Measurements from ENCODE around the gene CHST3.
"Not testable (repeated sequence)": the region's sequence is repeated elsewhere in the genome, so short reads cannot be mapped to it uniquely, and the experiment has no call there.

Gene CHST3

DNA sequence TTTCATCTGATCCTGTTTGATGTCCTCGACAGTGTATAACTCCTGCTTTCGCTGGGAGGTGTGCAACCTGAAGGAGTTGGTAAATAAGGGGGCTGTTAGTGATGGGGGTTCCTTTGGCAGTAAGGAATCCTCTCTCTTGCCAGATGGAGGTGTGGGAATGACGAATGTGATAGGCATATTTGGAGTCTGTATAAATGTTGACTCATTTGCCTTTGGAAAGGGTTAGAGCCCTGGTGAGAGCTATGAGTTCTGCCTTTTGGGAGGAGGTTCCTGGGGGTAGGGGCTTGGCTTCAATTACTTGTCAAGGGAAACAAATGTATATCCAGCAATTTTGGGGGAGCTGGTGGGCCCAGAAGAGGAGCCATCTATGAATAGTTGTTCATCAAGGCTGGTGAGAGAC is 11.4 kb upstream of the CHST3 start:
- DNase-seq, result no peak

- DNase-seq, result no peak
These were observed 6.5 kb upstream of the CHST3 start for GRCh38 chr10:71957546-71958275.

GRCh38 chr10:71959526-71959925 is 4.7 kb upstream of the CHST3 start:
- DNase-seq, result no peak

DNA sequence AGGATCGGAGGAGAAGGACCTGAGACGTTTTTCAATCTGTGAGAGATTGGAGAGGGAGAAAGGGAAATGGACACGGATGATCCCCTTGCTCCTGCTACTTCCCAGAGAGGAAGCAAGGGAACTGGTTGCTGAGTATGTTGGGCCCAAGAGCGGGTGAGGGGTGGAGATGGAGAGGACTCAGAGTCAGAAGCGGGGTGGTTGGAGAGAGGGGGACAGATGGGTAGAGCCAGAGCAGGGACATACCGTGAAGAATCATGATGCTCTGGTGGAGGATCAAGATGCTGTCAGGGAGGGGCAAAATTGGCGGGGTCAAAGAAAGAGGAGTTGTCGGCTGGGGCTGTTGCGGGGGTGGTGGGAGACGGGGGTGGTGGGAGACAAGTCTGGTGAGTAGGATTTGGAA is 2.4 kb upstream of the CHST3 start:
- no peak for DNase-seq

DNA sequence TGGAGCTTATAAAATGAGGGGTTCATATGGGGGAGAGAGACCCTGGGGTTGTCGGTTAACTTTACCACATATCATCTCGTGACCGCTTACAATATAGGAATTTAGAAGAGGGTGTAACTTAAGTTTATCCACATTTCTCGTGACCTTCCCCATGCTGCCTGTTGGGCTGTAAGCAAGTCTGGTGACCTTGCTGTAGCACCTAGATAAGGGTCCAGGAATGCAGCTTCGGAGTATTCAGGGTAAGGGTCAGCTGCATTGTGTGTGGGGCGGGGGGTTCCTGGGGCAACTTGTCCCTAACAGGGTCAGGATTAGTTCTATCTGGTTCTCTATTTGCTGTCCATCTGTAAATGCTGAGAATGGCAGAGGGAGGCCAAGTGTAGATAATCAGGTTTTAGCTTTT is 1.3 kb upstream of the CHST3 start:
- DNase-seq, result no peak

- no peak for DNase-seq
These were observed 671 bp upstream of the CHST3 start for GRCh38 chr10:71963351-71964097.

DNA sequence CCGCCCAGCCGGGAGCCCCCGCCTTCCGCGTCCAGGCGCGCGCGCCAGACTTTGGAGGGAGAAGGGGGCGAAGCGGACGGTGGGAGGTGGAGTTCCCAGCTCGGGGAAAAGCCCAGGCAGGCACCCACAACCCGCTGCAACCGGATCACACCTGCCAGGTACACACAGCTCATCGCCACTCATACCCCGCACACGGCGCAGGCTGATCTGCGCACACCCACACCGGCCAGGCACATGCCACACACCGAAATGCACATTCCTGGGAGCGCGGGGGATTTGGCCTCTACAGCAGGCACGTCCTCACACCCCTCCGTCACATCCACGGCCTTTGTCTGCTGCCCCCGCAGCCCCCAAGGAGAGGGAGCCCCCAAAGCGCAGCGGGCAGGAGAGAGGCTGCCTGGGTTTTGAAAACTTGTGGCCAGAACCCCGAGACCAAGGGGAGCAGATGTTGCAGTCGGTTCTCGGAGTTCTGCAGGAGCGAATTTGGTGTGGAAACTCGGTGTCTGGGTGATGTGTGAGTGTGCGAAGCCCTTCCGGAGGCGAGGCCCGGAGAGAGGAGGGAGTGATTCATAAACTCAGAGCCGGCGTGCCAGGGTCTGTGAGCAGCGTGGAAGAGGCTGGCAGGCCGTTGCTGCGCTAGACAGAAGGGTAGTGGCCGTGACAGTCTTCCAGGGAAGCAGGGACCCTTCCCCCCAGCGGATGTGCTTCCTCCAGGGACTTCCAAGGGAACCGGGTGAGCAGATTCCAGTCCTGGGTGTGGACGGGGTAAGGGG is 734 bp downstream of the CHST3 start:
- no peak for DNase-seq

DNA sequence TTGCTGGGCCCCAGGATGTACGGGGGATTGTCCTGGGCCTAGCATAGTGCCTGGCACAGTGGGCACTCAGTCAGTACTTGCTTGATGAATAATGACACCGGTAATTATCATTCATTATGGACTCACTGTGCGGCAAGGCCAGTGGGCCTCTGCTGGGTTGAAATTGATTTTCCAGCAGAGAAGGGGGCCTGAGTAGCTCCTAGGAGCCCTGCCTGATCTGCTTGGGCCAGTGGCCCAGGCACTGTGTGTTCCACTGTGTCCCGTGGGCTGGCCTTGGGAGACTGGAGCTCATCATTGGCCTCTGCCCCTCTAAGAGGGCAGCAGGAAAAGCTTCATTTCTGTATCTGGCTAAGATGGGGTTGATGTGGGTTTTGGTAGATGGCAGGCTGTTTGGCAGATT is 1.4 kb downstream of the CHST3 start:
- DNase-seq, result no peak

GRCh38 chr10:71966046-71967004 is 2.1 kb downstream of the CHST3 start:
- no peak for DNase-seq

DNA sequence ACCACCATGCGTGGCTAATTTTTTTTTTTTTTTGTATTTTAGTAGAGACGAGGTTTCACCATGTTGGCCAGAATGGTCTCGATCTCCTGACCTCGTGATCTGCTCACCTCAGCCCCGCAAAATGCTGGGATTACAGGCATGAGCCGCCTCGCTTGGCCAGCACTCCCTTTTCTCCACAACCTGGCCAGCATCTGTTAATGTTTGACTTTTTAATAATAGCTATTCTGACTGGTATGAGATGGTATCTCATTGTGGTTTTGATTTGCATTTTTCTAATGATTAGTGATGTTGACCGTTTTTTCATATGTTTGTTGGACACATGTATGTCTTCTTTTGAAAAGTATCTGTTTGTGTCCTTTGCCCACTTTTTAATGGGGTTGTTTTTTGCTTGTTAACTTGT is 3.8 kb downstream of the CHST3 start:
- not testable (repeated sequence) for DNase-seq

DNA sequence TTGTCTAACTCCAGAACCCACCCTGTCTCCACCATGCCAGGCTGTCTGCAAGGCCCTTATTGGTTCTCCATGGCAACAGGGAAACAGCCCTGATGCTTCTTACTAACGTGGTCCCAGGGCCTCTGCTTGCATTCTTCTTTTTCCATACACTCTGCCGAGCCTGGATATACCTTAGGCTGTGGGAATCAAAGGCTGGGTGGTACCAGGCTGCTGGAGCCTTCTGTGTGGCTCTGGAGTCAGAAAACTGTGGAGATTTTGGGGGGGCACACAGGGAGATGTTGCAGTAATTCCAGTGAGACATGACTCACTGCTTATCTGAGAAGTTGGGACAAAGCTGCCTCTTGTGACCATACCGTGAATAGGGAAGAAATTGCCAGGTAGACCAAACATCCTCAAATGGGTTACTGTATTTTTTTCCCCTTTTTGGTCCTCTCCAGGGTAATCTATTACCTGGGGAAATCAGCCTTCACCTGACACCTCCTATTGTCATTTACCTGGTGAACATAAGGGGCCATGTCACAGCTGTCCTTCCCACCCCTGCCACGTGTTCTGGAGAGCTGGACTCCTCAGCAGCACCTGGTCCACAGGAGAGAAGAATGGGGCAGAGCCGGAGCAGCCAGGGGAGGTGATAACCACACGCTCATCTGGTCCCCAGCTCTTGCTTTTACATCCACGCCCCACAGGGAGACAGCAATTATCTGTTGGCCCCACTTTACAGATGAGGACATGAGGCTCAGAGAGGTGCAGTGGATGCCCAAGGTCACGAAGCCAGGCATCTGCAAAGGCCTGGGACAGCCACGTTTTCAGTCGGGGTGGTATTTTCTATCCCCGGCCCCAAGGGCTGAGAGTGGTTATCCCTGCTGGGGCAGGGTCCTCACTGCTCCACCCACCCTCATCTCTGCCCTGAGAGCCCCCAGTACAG is 4.6 kb downstream of the CHST3 start:
- no peak for DNase-seq

- no peak for DNase-seq
These were observed 5.7 kb downstream of the CHST3 start for GRCh38 chr10:71969929-71970328.

DNA sequence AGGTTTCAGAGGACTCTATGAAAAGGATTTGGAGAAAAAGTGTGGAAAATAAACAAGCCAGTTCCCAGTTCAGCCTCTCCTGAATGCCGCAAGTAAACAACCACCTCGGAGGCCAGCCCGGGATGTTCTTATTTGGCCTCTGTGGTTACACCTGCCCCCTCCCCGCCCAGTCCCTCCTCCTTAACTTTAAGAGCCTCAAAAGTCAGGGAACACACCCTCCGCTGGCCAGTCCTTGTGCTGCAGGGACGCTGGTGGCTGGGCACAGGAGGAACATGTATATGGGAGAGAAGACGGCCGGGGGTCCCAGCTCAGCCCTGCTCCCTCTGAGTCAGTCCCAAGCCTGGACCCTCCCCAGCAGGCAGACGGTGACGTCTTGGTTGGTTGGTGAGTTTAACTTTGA is 6.1 kb downstream of the CHST3 start:
- DNase-seq, result no peak

GRCh38 chr10:71970869-71971268 is 6.7 kb downstream of the CHST3 start:
- DNase-seq, result no peak

GRCh38 chr10:71971311-71971731 is 7.1 kb downstream of the CHST3 start:
- no peak for DNase-seq

DNA sequence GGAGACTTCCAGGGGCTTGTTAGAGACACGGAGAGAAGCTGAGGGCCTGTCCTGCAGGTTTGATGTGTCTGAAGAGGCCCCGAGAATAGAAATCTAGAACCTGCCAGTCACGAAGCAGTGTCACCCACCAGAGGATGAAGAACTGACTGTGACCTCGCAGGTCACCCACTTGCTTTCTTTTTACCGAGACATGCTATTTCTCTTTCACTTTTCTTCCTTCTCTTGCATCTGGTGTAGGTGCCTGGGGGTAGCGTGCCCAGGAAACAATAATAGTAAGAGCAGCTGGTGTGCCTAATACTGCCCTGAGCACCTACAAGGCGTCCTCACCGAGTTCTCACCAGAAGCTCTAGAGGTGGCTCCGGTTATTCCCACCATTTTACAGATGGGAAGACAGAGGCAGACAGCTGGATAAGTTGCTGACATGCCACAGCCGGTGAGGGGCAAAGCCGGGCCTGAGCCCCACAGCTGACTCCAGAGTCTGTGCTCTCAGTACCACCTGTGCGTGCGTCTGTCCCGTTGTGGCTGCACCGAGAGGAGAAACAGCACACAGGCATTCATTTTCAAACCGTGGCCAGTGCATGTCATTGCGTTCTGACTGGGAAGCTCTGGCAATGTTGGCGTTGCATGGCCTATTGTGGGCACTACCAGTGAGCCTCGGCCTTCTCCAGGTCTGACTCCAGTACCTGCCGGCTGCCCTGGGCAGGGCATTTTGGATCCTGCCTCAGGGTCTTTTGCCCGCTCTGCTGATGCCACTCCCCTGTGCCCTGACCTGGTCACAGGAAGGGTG is 7.8 kb downstream of the CHST3 start:
- DNase-seq, result no peak

- no peak for DNase-seq
These were observed 8.8 kb downstream of the CHST3 start for GRCh38 chr10:71972746-71973695.

GRCh38 chr10:71973777-71974488 is 9.7 kb downstream of the CHST3 start:
- DNase-seq, result no peak

Measured in NCI-H1694 (cell line).